ENCODE measurements around the gene MYT1. TPM values are rescaled to one million over a fixed set of nuclear protein-coding genes. Genes with fewer than 3 reads are reported as not detected.

Gene MYT1
- polyA plus RNA-seq, 4 donors = 0.63 to 0.77 TPM; not detected in 2

DNA sequence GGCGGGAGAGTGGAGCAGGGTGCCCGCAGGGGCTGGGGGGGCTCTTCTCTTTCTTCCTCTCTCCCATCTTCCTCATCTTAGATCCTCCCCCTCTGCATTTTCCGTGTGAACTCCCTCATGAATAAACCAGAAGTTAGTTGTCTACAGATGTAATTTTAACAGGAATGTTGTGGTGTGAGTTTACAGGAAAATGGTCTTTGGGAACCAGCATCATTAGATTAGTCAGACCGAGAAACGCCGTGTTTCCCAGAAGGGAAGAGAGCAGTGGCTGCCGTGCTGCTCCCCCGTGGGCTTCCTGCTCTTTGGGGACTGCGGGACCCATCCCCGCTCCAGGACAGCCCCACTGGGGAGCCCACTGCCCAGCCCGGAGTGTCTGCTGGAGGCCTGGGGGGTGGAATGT lies 3.4 kb downstream of the MYT1 start:
- 58 to 76% (median 60%) methylated on average over 11 of the region's 11 CpGs for WGBS, 3 donors
- Histone ChIP-seq H3K36me3 (ENCODE audit: control insufficient read depth in 3 of 3, insufficient read depth in 2 of 3, low read depth in 1 of 3, low read length in 3 of 3) (no peaks in the 10 kb centered on the region), H3K4me3 (ENCODE audit: low read depth in 1 of 3, low read length in 3 of 3) (no peak overlapping the region), H3K4me1 (ENCODE audit: control insufficient read depth in 3 of 3, insufficient read depth in 2 of 3, low read depth in 1 of 3, low read length in 2 of 3) (no peaks in the 10 kb centered on the region), H3K27me3 (ENCODE audit: control insufficient read depth in 3 of 3, insufficient read depth in 3 of 3, low read length in 3 of 3) (peaks cover 0 to 28% (median 13%) of the 10 kb centered on the region in 3 donors), H3K27ac (ENCODE audit: low read depth in 1 of 3, low read length in 2 of 3) (no peak overlapping the region), H3K9me3 (ENCODE audit: control insufficient read depth in 2 of 2, insufficient read depth in 1 of 2, low read depth in 1 of 2, low read length in 1 of 2) (no peaks in the 10 kb centered on the region)
- FAIRE-seq (no peak), DNase-seq (no peak)

DNA sequence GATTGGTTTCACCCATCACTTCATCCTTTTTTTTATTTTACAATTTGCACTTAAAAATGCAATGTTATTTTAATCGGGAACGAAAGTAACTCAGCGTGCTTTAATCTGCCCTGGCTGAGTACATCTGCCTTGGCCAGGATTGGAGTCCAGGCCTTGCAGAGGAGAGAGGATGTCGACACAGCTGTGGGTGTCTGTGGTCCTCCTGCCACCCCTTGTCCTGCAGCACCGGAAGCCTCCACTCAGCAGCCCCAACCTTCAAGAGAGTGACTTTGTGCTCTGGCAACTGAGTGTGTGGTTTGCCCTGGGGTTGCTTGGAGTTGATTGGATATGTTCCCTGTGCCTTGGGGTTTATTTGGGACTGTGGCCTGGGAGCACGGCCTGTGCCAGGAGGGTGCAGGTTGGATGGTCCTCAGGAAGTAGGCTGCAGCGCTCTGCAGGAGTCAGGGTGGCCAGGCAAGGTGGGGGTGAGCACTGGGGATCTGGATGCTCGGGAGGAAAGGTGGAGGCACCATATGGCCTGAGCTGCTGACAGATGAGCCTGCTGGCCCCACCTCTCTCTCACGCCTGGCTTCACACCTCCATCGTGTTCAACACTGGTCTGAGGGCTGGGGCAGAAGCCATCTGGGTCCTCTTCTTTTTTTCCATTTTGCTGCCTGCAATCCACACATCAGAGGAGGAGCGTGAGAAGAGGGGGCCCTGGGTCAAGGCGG lies 4.3 kb downstream of the MYT1 start:
- H3K9me3 ChIP-seq (ENCODE audit: control insufficient read depth in 2 of 2, insufficient read depth in 1 of 2, low read depth in 1 of 2, low read length in 1 of 2) = no peaks in the 10 kb centered on the region
- WGBS, 3 donors = 62 to 65% (median 63%) methylated on average over 11 to 12 of the region's 12 CpGs
- H3K27me3 ChIP-seq (ENCODE audit: control insufficient read depth in 3 of 3, insufficient read depth in 3 of 3, low read length in 3 of 3) = peaks cover 0 to 20% (median 11%) of the 10 kb centered on the region in 3 donors
- no peak for DNase-seq
- H3K4me3 ChIP-seq (ENCODE audit: low read depth in 1 of 3, low read length in 3 of 3) = no peak overlapping the region
- FAIRE-seq = no peak
- no peaks in the 10 kb centered on the region for H3K36me3 ChIP-seq (ENCODE audit: control insufficient read depth in 3 of 3, insufficient read depth in 2 of 3, low read depth in 1 of 3, low read length in 3 of 3)
- no peak overlapping the region for H3K27ac ChIP-seq (ENCODE audit: low read depth in 1 of 3, low read length in 2 of 3)
- no peaks in the 10 kb centered on the region for H3K4me1 ChIP-seq (ENCODE audit: control insufficient read depth in 3 of 3, insufficient read depth in 2 of 3, low read depth in 1 of 3, low read length in 2 of 3)

DNA sequence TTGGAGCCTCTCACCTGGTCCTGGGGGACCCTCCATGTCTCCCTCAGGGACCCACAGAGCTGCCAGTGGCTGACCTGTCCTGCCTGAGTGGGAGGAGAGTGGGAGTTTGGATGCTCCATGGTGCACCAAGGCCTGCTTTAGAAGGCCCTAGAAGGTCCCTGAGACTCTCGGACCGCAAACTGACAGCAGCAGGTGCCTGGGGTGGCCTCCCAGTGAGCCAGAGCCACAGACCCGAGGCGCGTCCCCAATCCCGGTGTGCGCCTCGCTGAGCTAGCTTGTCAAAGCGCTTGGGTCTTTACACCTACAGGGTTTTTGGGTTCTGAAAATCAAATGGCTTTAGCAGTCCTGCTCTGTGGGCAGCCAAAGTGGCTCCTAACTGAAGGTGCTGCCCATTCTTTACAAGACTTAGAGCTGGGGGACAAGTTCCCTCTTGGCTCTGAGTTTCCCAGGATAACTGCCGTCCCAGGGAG lies 4.9 kb downstream of the MYT1 start:
- DNase-seq = no peak
- Histone ChIP-seq H3K4me1 (ENCODE audit: control insufficient read depth in 3 of 3, insufficient read depth in 2 of 3, low read depth in 1 of 3, low read length in 2 of 3) (no peaks in the 10 kb centered on the region), H3K27ac (ENCODE audit: low read depth in 1 of 3, low read length in 2 of 3) (no peak overlapping the region), H3K36me3 (ENCODE audit: control insufficient read depth in 3 of 3, insufficient read depth in 2 of 3, low read depth in 1 of 3, low read length in 3 of 3) (no peaks in the 10 kb centered on the region), H3K4me3 (ENCODE audit: low read depth in 1 of 3, low read length in 3 of 3) (no peak overlapping the region), H3K9me3 (ENCODE audit: control insufficient read depth in 2 of 2, insufficient read depth in 1 of 2, low read depth in 1 of 2, low read length in 1 of 2) (no peaks in the 10 kb centered on the region), H3K27me3 (ENCODE audit: control insufficient read depth in 3 of 3, insufficient read depth in 3 of 3, low read length in 3 of 3) (peaks cover 0 to 19% (median 8%) of the 10 kb centered on the region in 3 donors)
- 88 to 89% (median 89%) methylated on average over 10 of the region's 10 CpGs for WGBS, 3 donors
- no peak for FAIRE-seq

DNA sequence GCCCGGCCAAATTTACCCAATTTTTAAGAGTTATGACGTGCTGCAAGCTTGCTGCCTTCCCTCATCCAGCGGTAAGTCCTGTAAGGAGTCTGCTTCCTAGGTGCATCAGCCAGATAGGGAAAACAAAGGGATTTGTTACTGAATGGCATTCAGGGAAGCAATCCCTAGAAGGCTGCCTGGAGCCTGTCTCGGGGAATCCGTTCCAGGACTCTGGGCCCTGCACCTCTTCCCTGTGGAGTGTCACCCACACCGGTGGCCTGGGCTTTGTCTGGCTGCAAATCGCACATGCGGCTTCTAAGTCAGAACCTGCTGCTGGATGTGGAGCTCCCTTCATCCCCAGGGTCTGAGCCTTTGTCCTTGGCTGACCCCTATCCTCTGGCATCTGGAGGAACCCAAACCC lies 7.0 kb downstream of the MYT1 start:
- Histone ChIP-seq H3K4me3 (ENCODE audit: low read depth in 1 of 3, low read length in 3 of 3) (no peak overlapping the region), H3K9me3 (ENCODE audit: control insufficient read depth in 2 of 2, insufficient read depth in 1 of 2, low read depth in 1 of 2, low read length in 1 of 2) (no peaks in the 10 kb centered on the region), H3K27ac (ENCODE audit: low read depth in 1 of 3, low read length in 2 of 3) (no peak overlapping the region), H3K27me3 (ENCODE audit: control insufficient read depth in 3 of 3, insufficient read depth in 3 of 3, low read length in 3 of 3) (peaks cover 0 to 6% (median 0%) of the 10 kb centered on the region in 3 donors), H3K36me3 (ENCODE audit: control insufficient read depth in 3 of 3, insufficient read depth in 2 of 3, low read depth in 1 of 3, low read length in 3 of 3) (no peaks in the 10 kb centered on the region), H3K4me1 (ENCODE audit: control insufficient read depth in 3 of 3, insufficient read depth in 2 of 3, low read depth in 1 of 3, low read length in 2 of 3) (no peaks in the 10 kb centered on the region)
- 72 to 86% (median 83%) methylated on average over 8 of the region's 8 CpGs for WGBS, 3 donors
- FAIRE-seq (no peak), DNase-seq (no peak)

DNA sequence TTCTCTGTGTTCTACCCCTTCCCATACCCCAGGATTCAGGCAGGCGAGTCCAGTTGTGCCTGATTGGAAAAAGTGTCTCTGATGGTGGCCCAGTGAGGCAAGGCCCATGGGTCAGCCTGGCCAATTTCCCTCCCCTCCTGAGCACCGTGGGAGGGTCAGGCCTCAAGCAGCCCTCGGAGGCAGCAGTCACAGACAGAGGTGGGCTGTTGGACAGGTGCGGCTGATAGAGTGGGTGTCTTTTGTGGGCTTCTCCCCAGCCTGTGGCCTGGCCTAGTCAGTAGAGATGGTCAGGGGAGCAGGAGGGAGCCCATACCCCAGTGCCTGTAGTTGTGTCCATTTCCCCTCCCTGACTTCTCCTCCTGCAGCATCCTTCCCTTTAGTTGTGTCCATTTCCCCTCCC lies 8.9 kb downstream of the MYT1 start:
- Histone ChIP-seq H3K9me3 (ENCODE audit: control insufficient read depth in 2 of 2, insufficient read depth in 1 of 2, low read depth in 1 of 2, low read length in 1 of 2) (no peaks in the 10 kb centered on the region), H3K4me1 (ENCODE audit: control insufficient read depth in 3 of 3, insufficient read depth in 2 of 3, low read depth in 1 of 3, low read length in 2 of 3) (no peaks in the 10 kb centered on the region), H3K36me3 (ENCODE audit: control insufficient read depth in 3 of 3, insufficient read depth in 2 of 3, low read depth in 1 of 3, low read length in 3 of 3) (no peaks in the 10 kb centered on the region), H3K4me3 (ENCODE audit: low read depth in 1 of 3, low read length in 3 of 3) (no peak overlapping the region), H3K27ac (ENCODE audit: low read depth in 1 of 3, low read length in 2 of 3) (no peak overlapping the region), H3K27me3 (ENCODE audit: control insufficient read depth in 3 of 3, insufficient read depth in 3 of 3, low read length in 3 of 3) (peaks cover 0 to 4% (median 2%) of the 10 kb centered on the region in 3 donors)
- WGBS, 3 donors = 56 to 72% (median 68%) methylated on average over 4 of the region's 4 CpGs
- DNase-seq = no peak
- no peak for FAIRE-seq

DNA sequence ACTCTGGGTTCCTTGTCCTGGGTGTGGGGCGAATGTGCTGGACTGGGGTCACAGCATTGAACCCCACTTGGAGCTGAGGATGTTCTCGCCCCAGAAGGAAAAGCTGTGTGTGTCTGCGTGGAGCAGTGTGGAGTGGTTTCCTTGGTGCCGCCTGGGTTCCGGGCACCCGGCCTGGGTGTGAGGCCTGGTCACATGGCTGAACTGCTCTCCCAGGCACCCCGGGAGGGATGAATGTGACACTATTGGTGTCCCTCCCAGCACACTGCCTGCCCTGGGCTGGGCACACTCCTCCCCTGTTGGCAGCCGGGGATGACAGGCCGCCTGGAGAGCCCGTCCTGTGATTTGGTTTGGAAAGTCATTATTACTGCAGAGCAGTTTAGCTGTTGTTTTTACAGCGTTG lies 12.3 kb downstream of the MYT1 start:
- no peaks in the 10 kb centered on the region for H3K4me1 ChIP-seq (ENCODE audit: control insufficient read depth in 3 of 3, insufficient read depth in 2 of 3, low read depth in 1 of 3, low read length in 2 of 3)
- peaks cover 0 to 2% of the 10 kb centered on the region in 2 donors for H3K9me3 ChIP-seq (ENCODE audit: control insufficient read depth in 2 of 2, insufficient read depth in 1 of 2, low read depth in 1 of 2, low read length in 1 of 2)
- no peaks in the 10 kb centered on the region for H3K36me3 ChIP-seq (ENCODE audit: control insufficient read depth in 3 of 3, insufficient read depth in 2 of 3, low read depth in 1 of 3, low read length in 3 of 3)
- no peak overlapping the region for H3K4me3 ChIP-seq (ENCODE audit: low read depth in 1 of 3, low read length in 3 of 3)
- FAIRE-seq (no peak), DNase-seq (no peak)
- H3K27me3 ChIP-seq (ENCODE audit: control insufficient read depth in 3 of 3, insufficient read depth in 3 of 3, low read length in 3 of 3) = peaks cover 0 to 4% (median 2%) of the 10 kb centered on the region in 3 donors
- no peak overlapping the region for H3K27ac ChIP-seq (ENCODE audit: low read depth in 1 of 3, low read length in 2 of 3)
- WGBS, 3 donors = 26 to 48% (median 39%) methylated on average over 11 of the region's 11 CpGs

DNA sequence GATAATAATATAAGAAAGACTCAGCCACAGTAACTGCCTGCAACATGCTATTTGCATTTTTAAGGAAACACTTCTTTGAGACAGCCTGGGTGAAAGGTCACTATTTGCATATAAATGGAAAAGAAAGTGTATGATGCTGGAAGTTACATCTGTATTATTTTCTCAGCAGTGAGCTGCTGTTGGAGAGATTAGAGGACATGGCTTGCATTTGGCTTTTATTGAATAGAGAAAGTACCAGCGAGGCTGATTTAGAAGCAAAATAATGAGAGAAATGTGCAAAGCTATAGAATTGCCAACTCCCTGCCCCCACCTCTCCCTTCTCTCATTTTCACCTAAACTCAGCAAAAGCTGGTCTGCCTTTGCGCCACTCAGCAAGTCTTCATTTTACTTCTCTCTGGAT lies 12.7 kb downstream of the MYT1 start:
- FAIRE-seq (no peak), DNase-seq (no peak)
- whole genome bisulfite sequencing, 3 donors = 27 to 50% (median 41%) methylated on average over 2 of the region's 2 CpGs
- H3K27ac ChIP-seq (ENCODE audit: low read depth in 1 of 3, low read length in 2 of 3) = no peak overlapping the region
- no peak overlapping the region for H3K4me3 ChIP-seq (ENCODE audit: low read depth in 1 of 3, low read length in 3 of 3)
- no peaks in the 10 kb centered on the region for H3K36me3 ChIP-seq (ENCODE audit: control insufficient read depth in 3 of 3, insufficient read depth in 2 of 3, low read depth in 1 of 3, low read length in 3 of 3)
- H3K9me3 ChIP-seq (ENCODE audit: control insufficient read depth in 2 of 2, insufficient read depth in 1 of 2, low read depth in 1 of 2, low read length in 1 of 2) = peaks cover 0 to 2% of the 10 kb centered on the region in 2 donors
- no peaks in the 10 kb centered on the region for H3K4me1 ChIP-seq (ENCODE audit: control insufficient read depth in 3 of 3, insufficient read depth in 2 of 3, low read depth in 1 of 3, low read length in 2 of 3)
- H3K27me3 ChIP-seq (ENCODE audit: control insufficient read depth in 3 of 3, insufficient read depth in 3 of 3, low read length in 3 of 3) = peaks cover 0 to 4% (median 2%) of the 10 kb centered on the region in 3 donors

DNA sequence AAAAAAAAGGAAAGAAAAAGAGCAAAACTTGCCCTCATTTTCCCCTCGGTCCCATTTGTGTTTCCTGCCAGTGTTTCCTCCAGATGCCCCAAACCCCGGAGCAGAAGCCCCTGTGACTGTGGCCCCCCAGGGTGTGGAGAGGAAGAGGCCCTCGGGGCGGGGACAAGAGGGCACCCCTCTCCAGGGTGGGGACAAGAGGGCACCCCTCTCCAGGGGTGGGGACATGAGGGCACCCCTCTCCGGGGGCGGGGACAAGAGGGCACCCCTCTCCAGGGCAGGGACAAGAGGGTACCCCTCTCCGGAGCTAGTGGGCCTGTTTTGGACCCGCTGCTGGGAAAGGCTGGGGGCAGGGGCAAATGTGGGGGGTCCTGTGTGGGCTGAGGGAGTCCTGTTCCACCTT lies 13.1 kb downstream of the MYT1 start:
- H3K27me3 ChIP-seq (ENCODE audit: control insufficient read depth in 3 of 3, insufficient read depth in 3 of 3, low read length in 3 of 3) = peaks cover 0 to 4% (median 2%) of the 10 kb centered on the region in 3 donors
- H3K4me1 ChIP-seq (ENCODE audit: control insufficient read depth in 3 of 3, insufficient read depth in 2 of 3, low read depth in 1 of 3, low read length in 2 of 3) = no peaks in the 10 kb centered on the region
- no peak overlapping the region for H3K27ac ChIP-seq (ENCODE audit: low read depth in 1 of 3, low read length in 2 of 3)
- no peaks in the 10 kb centered on the region for H3K36me3 ChIP-seq (ENCODE audit: control insufficient read depth in 3 of 3, insufficient read depth in 2 of 3, low read depth in 1 of 3, low read length in 3 of 3)
- no peak overlapping the region for H3K4me3 ChIP-seq (ENCODE audit: low read depth in 1 of 3, low read length in 3 of 3)
- WGBS, 3 donors = 50 to 55% (median 53%) methylated on average over 8 of the region's 8 CpGs
- DNase-seq (no peak), FAIRE-seq (no peak)
- H3K9me3 ChIP-seq (ENCODE audit: control insufficient read depth in 2 of 2, insufficient read depth in 1 of 2, low read depth in 1 of 2, low read length in 1 of 2) = peaks cover 0 to 2% of the 10 kb centered on the region in 2 donors

DNA sequence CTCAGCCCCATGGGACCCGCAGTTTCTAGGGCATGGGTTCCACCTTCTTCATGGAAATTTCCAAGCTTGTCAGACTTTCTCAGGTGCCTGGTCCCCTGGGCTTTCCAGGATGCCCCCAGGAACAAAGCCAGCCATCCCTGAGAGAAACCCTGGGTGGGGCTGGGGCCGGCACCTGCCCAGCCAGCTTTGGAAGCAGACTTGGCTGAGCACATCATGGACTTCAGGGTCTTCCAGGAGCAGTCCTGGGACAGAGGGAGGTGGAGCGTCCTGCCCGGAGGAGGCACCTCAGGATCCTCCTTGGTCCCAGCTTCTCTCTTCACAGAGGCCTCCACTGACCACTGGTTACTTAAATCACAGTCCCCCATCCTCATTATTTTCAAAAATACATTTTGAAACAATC lies 13.5 kb downstream of the MYT1 start:
- no peak overlapping the region for H3K4me3 ChIP-seq (ENCODE audit: low read depth in 1 of 3, low read length in 3 of 3)
- H3K27me3 ChIP-seq (ENCODE audit: control insufficient read depth in 3 of 3, insufficient read depth in 3 of 3, low read length in 3 of 3) = peaks cover 0 to 4% (median 2%) of the 10 kb centered on the region in 3 donors
- FAIRE-seq (no peak), DNase-seq (no peak)
- no peaks in the 10 kb centered on the region for H3K4me1 ChIP-seq (ENCODE audit: control insufficient read depth in 3 of 3, insufficient read depth in 2 of 3, low read depth in 1 of 3, low read length in 2 of 3)
- 67 to 87% (median 85%) methylated on average over 4 of the region's 4 CpGs for WGBS, 3 donors
- no peak overlapping the region for H3K27ac ChIP-seq (ENCODE audit: low read depth in 1 of 3, low read length in 2 of 3)
- H3K9me3 ChIP-seq (ENCODE audit: control insufficient read depth in 2 of 2, insufficient read depth in 1 of 2, low read depth in 1 of 2, low read length in 1 of 2) = peaks cover 0 to 2% of the 10 kb centered on the region in 2 donors
- no peaks in the 10 kb centered on the region for H3K36me3 ChIP-seq (ENCODE audit: control insufficient read depth in 3 of 3, insufficient read depth in 2 of 3, low read depth in 1 of 3, low read length in 3 of 3)

Data from small intestine (tissue), 7 donors.